Immature natural killer cell (primary cell): Measurements from ENCODE around the gene ALOX15. TPM values are rescaled to one million over a fixed set of nuclear protein-coding genes. Genes with fewer than 3 reads are reported as not detected.
"Not testable (repeated sequence)": the region's sequence is repeated elsewhere in the genome, so short reads cannot be mapped to it uniquely, and the experiment has no call there.

ENCODE experiments used
- DNase-seq, 3 donors: peaks; one replicate each; pipeline ENCODE4 v3.0.0; 2022; ENCODE audit warnings: mixed read lengths in 1 of 3
- H3K27ac Mint-ChIP-seq, 6 donors: one replicate each; pipeline ENCODE4 v1.8.0; 2020; ENCODE audit warnings: mixed read lengths in 6 of 6, mild to moderate bottlenecking in 5 of 6, inconsistent platforms in 4 of 6, moderate library complexity in 3 of 6
- H3K27me3 Mint-ChIP-seq, 3 donors: one replicate each; pipeline ENCODE4 v1.8.0; 2020 to 2021; ENCODE audit warnings: low read depth in 3 of 3, mild to moderate bottlenecking in 3 of 3, mixed read lengths in 3 of 3, moderate library complexity in 3 of 3, inconsistent platforms in 1 of 3
- H3K36me3 Mint-ChIP-seq, 3 donors: one replicate each; pipeline ENCODE4 v1.8.0; 2020; ENCODE audit warnings: mixed read lengths in 3 of 3, inconsistent platforms in 2 of 3, mild to moderate bottlenecking in 2 of 3
- H3K4me1 Mint-ChIP-seq, 2 donors: one replicate each; pipeline ENCODE4 v1.8.0; 2020; ENCODE audit warnings: inconsistent platforms in 2 of 2, mild to moderate bottlenecking in 2 of 2, mixed read lengths in 2 of 2, moderate library complexity in 1 of 2
- H3K4me3 Mint-ChIP-seq, 5 donors: one replicate each; pipeline ENCODE4 v1.8.0; 2020; ENCODE audit warnings: mild to moderate bottlenecking in 5 of 5, mixed read lengths in 5 of 5, inconsistent platforms in 3 of 5, moderate library complexity in 3 of 5
- H3K9me3 Mint-ChIP-seq, 6 donors: one replicate each; pipeline ENCODE4 v1.8.0; 2020; ENCODE audit warnings: mild to moderate bottlenecking in 6 of 6, mixed read lengths in 6 of 6, inconsistent platforms in 4 of 6, moderate library complexity in 3 of 6
- polyA plus RNA-seq, 3 donors: library from polyadenylated mRNA; unstranded; fragments of 300-500 nt; fragmentation: Illumina TruSeq; gene quantifications; one replicate each; pipeline ENCODE4 v1.2.3, GENCODE V29; 2021

Gene ALOX15
- polyA plus RNA-seq, 3 donors from 2014 or later, result not detected

DNA sequence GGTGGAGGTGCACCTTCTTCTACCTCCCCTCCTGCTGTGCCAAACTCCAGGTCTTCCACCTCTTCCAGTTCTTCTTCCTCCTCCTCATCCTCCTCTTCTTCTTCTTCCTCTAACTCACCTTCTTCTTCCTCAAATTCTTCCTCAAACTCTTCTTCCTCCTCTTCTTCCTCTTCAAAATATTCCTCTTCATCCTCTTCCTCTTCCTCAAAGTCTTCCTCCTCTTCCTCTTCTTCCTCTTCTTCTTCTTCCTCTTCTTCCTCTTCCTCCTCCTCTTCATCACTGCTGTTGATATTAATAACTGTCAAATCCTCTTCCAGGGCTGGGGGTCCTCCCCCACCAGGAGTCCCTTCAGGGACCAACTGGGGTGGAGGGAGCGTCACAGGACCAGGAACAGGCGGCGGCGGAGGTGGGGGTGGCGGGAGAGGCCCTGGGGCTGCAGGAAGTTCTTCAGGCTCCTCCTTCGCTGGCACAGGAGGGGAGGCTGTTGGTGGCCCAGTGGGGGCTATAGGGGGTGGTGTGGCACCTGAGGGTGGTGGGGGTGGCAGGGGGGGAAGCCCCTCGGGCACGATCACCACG lies 30.7 kb upstream of the ALOX15 start:
- peaks cover 11 to 25% (median 20%) of the 10 kb centered on the region in 3 donors for H3K36me3 Mint-ChIP-seq
- H3K4me1 Mint-ChIP-seq, result no peaks in the 10 kb centered on the region
- peak overlapping the region in 1 of 6 donors; percentile 9 for H3K27ac Mint-ChIP-seq
- H3K9me3 Mint-ChIP-seq, result no peaks in the 10 kb centered on the region
- H3K4me3 Mint-ChIP-seq, result no peak overlapping the region
- DNase-seq, result no peak
- H3K27me3 Mint-ChIP-seq, result peaks cover 0 to 2% (median 0%) of the 10 kb centered on the region in 3 donors

DNA sequence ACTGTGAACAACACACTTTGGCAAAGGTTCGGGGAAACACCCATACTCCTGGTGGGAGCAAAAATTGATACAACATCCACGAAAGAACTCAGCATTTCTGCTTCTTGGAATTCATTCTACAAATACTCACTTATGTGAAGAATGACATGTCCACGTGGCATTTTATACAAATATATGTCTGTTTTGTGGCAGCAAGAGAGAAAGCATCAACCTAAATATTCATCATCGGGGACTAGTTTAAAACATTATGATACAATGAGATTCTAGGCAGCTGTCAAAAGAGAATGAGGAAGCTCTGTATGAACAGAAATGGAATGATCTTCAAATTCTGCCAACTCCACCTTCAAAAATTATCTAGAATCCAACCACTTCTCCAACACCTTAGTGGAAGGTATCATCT lies 25.7 kb upstream of the ALOX15 start:
- Mint-ChIP-seq H3K36me3 (peaks cover 4 to 10% (median 10%) of the 10 kb centered on the region in 3 donors), H3K4me3 (no peak overlapping the region), H3K4me1 (no peaks in the 10 kb centered on the region), H3K27me3 (peaks cover 0 to 2% (median 0%) of the 10 kb centered on the region in 3 donors), H3K9me3 (no peaks in the 10 kb centered on the region), H3K27ac (no peak overlapping the region)
- DNase-seq, result no peak

DNA sequence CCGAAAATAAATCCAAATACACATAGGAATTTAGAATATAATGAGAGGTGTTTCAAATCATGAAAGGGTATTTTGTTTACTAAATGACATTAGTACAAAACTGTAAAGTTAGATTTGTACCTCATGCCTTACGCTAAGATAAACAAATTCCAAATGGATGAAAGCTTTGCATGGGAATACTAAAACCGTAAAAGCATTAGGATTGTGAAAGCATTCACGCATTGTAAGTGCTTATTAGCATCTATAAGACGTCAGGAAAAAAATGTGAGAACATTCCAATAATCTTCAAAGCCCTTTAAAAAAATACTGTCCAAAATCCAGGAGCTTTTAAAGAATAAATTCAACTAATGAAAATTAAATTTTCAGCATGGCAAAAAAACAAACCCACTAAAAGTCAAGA lies 24.8 kb upstream of the ALOX15 start:
- no peak for DNase-seq

DNA sequence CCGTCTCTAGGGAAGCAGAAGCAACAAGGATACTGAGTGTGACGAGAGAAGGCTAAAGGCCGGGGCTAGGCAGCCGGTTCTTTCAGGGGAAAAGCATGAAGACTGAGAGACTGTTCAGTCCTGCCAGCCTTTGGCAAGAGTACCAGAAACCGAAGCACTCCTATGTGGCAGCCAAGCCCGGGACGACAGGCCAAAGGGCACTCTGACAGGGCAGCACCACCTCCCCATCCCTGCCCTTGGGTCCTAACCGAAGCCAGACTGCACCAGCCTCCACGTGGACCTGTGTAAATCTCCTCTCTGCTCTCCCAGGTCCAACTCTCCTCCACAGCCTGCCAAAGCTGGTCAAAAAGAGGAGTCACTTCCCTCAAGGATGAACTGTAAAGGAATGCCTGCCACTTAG lies 23.5 kb upstream of the ALOX15 start:
- Mint-ChIP-seq H3K27me3 (peaks cover 0 to 6% (median 0%) of the 10 kb centered on the region in 3 donors), H3K9me3 (no peaks in the 10 kb centered on the region), H3K36me3 (no peaks in the 10 kb centered on the region), H3K4me1 (no peaks in the 10 kb centered on the region), H3K4me3 (no peak overlapping the region), H3K27ac (no peak overlapping the region)
- DNase-seq, result no peak

More for the DNA sequence above, 24.8 kb upstream of the ALOX15 start:
- no peak overlapping the region for H3K27ac Mint-ChIP-seq
- H3K36me3 Mint-ChIP-seq, result peaks cover 0 to 6% (median 6%) of the 10 kb centered on the region in 3 donors
- H3K4me3 Mint-ChIP-seq, result no peak overlapping the region
- no peaks in the 10 kb centered on the region for H3K4me1 Mint-ChIP-seq
- peaks cover 0 to 4% (median 2%) of the 10 kb centered on the region in 3 donors for H3K27me3 Mint-ChIP-seq
- no peaks in the 10 kb centered on the region for H3K9me3 Mint-ChIP-seq

DNA sequence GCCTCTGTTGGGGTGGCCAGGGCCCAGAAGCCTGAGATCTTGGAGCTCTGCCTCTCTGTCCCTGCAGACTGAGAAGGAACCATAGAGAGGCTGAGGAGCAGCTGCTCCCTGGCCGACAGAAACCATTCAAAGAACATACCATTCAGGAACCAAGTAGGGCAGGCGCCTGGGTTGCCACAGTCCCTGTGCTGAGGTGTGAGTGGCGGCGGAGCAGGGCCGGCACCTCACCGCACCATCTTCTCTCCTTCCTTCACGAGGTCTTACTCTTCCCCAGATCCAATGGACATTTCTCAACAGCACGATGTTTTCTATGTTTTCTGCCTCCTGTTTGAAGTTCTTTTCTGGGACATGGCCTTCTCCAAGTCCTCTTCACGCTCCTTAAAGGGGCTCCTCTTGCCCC lies 22.8 kb upstream of the ALOX15 start:
- no peak overlapping the region for H3K4me3 Mint-ChIP-seq
- H3K27me3 Mint-ChIP-seq, result peaks cover 0 to 6% (median 0%) of the 10 kb centered on the region in 3 donors
- H3K4me1 Mint-ChIP-seq, result no peaks in the 10 kb centered on the region
- no peak overlapping the region for H3K27ac Mint-ChIP-seq
- no peaks in the 10 kb centered on the region for H3K9me3 Mint-ChIP-seq
- no peaks in the 10 kb centered on the region for H3K36me3 Mint-ChIP-seq
- DNase-seq, result no peak

DNA sequence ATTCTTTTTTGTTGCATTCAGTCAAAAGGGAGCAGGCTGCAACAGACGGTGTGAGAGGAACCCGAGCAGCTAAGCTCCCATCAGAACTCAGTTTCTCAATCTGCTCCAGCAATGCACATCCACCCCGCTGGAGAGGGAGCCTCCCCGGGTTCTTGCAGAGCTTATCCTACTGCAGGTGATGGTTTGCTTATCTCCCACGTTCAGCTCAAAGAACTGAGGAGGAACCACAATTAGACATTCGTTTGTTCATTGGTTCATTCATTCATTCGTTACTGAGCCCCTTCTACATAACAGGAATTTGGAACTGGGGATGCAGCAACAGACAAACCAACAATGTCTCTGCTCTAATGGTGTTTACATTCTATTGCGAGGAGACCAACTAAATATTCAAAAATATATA lies 22.2 kb upstream of the ALOX15 start:
- no peak overlapping the region for H3K27ac Mint-ChIP-seq
- peaks cover 0 to 6% (median 0%) of the 10 kb centered on the region in 3 donors for H3K27me3 Mint-ChIP-seq
- DNase-seq, result no peak
- H3K36me3 Mint-ChIP-seq, result no peaks in the 10 kb centered on the region
- no peak overlapping the region for H3K4me3 Mint-ChIP-seq
- H3K4me1 Mint-ChIP-seq, result no peaks in the 10 kb centered on the region
- no peaks in the 10 kb centered on the region for H3K9me3 Mint-ChIP-seq

DNA sequence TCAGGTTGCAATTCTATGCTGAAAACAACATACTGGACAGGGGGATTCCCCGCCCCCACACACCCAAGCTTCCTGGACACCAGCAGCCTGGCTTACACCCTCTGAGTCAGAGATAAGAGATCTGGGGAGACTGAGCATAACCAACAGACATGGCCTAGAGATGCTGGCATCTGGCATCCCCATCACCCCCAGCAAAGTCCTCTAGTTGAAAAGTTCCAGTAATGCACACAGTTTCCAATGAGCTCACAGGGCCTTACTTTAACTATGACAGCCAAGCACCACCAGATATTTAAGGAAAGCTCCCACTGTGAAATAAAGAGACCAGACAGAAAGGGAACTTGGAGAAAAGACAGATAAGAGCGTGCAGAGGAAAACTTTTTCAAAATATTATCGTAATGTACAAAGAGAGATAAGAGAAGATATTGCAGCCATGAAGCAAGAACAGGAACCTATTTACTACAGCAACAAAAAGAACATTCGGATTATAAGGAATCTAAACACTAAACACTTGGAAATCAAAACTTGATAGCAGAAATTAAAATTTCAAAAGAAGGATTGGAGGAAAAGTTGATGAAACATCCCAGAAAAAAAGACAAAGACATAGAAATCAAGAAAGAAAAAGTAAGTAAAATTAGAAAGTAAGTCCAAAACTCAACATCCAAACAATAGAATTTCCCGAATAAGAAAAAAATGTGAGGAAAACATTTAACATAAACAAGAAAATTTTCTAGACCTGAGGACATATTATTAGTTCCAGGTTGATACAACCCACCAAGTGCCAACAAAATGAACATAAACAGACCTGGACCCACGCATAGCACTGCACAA lies 17.2 kb upstream of the ALOX15 start:
- no peaks in the 10 kb centered on the region for H3K4me1 Mint-ChIP-seq
- no peak for DNase-seq
- H3K27ac Mint-ChIP-seq, result no peak overlapping the region
- no peaks in the 10 kb centered on the region for H3K9me3 Mint-ChIP-seq
- peaks cover 0 to 6% (median 5%) of the 10 kb centered on the region in 3 donors for H3K27me3 Mint-ChIP-seq
- H3K4me3 Mint-ChIP-seq, result no peak overlapping the region
- no peaks in the 10 kb centered on the region for H3K36me3 Mint-ChIP-seq

DNA sequence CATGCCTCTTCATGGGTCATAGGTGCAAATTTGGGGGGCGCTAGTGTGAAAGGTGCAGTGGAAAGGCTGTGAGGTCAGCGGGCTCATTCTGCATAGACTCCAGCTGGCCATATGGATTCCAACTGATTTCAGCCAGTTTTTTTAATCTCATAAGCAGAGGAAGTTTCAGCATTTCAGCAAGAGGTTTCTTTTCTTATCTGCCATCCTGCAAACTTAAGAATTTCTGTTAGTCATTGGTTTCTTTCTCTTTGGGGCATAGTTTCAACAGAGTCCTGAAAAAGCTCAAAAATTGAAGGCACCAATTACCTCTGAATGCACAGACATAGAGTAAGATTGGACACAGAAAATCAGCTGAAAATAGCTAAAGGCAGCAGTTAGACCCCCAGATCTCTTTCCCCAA lies 16.2 kb upstream of the ALOX15 start:
- no peak for DNase-seq
- no peaks in the 10 kb centered on the region for H3K36me3 Mint-ChIP-seq
- no peak overlapping the region for H3K27ac Mint-ChIP-seq
- H3K4me1 Mint-ChIP-seq, result no peaks in the 10 kb centered on the region
- H3K27me3 Mint-ChIP-seq, result peaks cover 0 to 6% (median 5%) of the 10 kb centered on the region in 3 donors
- no peak overlapping the region for H3K4me3 Mint-ChIP-seq
- no peaks in the 10 kb centered on the region for H3K9me3 Mint-ChIP-seq

DNA sequence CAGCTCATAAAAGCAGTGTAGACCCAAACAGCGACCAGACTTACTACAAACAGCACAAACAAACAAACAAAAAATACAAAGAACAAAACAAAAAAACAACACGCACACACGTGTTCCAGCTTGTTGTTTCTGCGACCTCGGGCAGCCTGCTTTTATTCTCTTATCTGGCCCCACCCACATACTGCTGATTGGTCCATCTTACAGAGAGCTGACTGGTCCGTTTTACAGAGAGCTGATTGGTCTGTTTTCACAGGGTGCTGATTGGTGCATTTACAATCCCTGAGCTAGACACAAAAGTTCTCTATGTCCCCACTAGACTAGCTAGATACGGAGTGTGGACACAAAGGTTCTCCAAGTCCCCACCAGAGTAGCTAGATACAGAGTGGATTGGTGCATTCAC lies 14.5 kb upstream of the ALOX15 start:
- H3K4me1 Mint-ChIP-seq, H3K36me3 Mint-ChIP-seq, H3K9me3 Mint-ChIP-seq, DNase-seq, H3K27ac Mint-ChIP-seq, H3K27me3 Mint-ChIP-seq, H3K4me3 Mint-ChIP-seq: not testable (repeated sequence)

DNA sequence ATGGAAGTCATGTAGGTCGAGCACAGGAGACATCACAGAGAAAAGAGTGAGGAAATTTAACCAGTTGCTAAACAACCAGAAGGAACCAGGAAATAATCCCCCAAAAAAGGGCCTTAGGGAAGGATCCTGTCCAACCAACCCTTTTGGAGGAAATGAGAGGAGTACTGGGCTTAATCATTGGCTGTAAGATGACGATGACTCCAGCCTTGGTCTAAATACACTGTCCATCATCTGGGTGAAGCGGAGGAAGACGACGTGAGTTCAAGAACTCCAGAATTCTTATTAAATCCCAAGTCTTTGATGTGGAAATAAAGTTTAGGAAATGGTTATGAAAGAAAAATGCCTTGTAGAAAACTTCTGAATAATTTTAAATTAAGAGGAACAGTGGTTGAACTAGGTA lies 11.5 kb upstream of the ALOX15 start:
- H3K4me3 Mint-ChIP-seq, result no peak overlapping the region
- no peak overlapping the region for H3K27ac Mint-ChIP-seq
- no peaks in the 10 kb centered on the region for H3K9me3 Mint-ChIP-seq
- H3K27me3 Mint-ChIP-seq, result peaks cover 0 to 9% (median 6%) of the 10 kb centered on the region in 3 donors
- DNase-seq, result no peak
- no peaks in the 10 kb centered on the region for H3K4me1 Mint-ChIP-seq
- no peaks in the 10 kb centered on the region for H3K36me3 Mint-ChIP-seq

DNA sequence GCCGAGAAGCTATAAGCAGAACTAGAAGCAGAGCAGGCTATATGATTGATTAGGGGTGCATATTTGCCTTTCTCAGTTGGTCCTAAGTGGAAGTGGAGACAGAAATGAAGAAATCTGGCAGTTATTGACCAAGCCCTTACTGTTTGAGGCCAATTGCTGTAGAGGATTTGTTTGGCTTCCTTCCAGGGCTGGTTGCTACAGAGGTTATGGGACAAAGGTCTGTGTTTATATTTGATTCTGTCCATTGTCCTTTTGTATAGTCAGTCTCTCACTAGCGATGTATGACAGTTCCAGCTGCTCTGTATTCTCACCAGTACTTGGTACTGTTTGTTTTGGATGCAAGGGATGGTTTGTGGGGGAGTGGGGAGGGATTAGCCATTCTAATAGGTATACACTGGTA lies 7.3 kb upstream of the ALOX15 start:
- peaks cover 6 to 20% (median 13%) of the 10 kb centered on the region in 3 donors for H3K27me3 Mint-ChIP-seq
- no peak overlapping the region for H3K4me3 Mint-ChIP-seq
- H3K4me1 Mint-ChIP-seq, result no peaks in the 10 kb centered on the region
- no peak for DNase-seq
- no peaks in the 10 kb centered on the region for H3K36me3 Mint-ChIP-seq
- no peak overlapping the region for H3K27ac Mint-ChIP-seq
- H3K9me3 Mint-ChIP-seq, result no peaks in the 10 kb centered on the region

DNA sequence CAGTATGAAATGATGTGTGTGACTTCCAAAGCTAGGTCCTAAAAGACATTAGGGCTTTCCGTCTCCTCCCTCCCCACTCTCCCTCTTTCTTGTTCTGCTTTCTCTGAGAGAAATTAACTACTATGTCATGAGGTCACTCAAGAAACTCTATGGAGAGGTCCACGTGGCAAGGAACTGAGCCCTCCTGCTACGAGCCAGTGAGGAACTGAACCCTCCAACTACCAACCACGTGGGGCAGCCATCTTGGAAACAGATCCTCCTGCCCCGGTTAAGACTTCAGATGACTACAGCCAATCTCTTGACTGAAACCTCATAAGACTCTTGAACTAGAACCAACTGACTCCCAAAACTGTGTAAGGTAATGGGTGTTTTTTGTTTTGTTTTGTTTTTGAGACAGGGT lies 4.2 kb upstream of the ALOX15 start:
- no peaks in the 10 kb centered on the region for H3K36me3 Mint-ChIP-seq
- no peak overlapping the region for H3K4me3 Mint-ChIP-seq
- peaks cover 17 to 24% (median 23%) of the 10 kb centered on the region in 3 donors for H3K27me3 Mint-ChIP-seq
- no peak for DNase-seq
- no peaks in the 10 kb centered on the region for H3K4me1 Mint-ChIP-seq
- H3K27ac Mint-ChIP-seq, result no peak overlapping the region
- peaks cover 0 to 3% (median 0%) of the 10 kb centered on the region in 6 donors for H3K9me3 Mint-ChIP-seq

DNA sequence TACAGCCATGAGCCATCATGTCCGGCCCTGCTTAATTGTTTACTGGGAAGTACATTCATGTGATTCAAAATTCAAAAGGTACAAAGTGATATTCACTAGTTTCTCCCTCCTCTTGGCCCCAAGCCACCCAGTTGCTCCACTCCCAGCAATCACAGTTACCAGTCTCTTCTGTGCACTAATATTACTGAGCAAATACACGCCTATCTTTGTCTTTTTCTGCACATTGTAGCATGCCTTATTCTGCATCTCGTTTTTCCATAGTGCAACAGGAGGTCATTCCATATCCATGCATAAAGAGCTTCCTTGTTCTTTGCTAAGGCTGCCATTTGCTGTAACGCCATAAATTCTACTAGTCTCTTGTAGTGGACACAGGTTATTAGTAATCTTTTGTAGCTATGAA lies 2.2 kb upstream of the ALOX15 start:
- Mint-ChIP-seq H3K27me3 (peaks cover 17 to 26% (median 22%) of the 10 kb centered on the region in 3 donors), H3K4me3 (no peak overlapping the region), H3K4me1 (peaks cover 0 to 1% of the 10 kb centered on the region in 2 donors), H3K9me3 (peaks cover 0 to 3% (median 0%) of the 10 kb centered on the region in 6 donors), H3K36me3 (no peaks in the 10 kb centered on the region), H3K27ac (no peak overlapping the region)
- no peak for DNase-seq

DNA sequence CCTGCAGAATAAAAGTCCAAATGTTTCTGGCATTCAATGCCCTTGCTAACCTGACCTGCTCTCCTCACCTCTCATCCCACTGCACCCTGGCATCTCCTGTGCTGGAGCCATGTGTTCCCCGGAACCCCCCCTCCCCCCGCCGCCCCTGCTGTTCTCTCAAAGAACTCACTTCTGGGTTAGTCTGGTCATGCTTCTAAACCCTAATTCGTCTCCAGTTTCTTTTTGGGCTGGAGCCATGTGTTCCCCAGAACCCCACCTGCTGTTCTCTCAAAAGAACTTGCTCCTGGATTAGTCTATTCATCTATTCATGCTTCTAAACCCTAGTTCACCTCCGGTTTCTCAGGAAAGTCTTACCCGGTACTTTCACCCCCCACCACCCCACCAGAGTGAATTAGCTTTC lies 808 bp upstream of the ALOX15 start:
- Mint-ChIP-seq H3K4me3 (no peak overlapping the region), H3K36me3 (no peaks in the 10 kb centered on the region), H3K27me3 (peaks cover 17 to 30% (median 23%) of the 10 kb centered on the region in 3 donors)

More for the DNA sequence above, 808 bp upstream of the ALOX15 start:
- H3K9me3 Mint-ChIP-seq, result peaks cover 0 to 3% (median 0%) of the 10 kb centered on the region in 6 donors
- peaks cover 0 to 1% of the 10 kb centered on the region in 2 donors for H3K4me1 Mint-ChIP-seq
- DNase-seq, result no peak
- H3K27ac Mint-ChIP-seq, result no peak overlapping the region
